Stimulated activated CD8-positive, alpha-beta memory T cell treated with anti-CD3 and anti-CD28 coated beads, Interleukin-4, amount 100 ng/mL, for 48 hours (primary cell): ENCODE data around the gene SELENOI.
A peak's percentile ranks its signal among the peaks of the same experiment; 100 is the strongest.
"Not testable (repeated sequence)": the region's sequence is repeated elsewhere in the genome, so short reads cannot be mapped to it uniquely, and the experiment has no call there.

ENCODE experiments used
- DNase-seq: peaks from one replicate; pipeline ENCODE4 v3.0.0-alpha.2; 2020

Gene SELENOI

DNA sequence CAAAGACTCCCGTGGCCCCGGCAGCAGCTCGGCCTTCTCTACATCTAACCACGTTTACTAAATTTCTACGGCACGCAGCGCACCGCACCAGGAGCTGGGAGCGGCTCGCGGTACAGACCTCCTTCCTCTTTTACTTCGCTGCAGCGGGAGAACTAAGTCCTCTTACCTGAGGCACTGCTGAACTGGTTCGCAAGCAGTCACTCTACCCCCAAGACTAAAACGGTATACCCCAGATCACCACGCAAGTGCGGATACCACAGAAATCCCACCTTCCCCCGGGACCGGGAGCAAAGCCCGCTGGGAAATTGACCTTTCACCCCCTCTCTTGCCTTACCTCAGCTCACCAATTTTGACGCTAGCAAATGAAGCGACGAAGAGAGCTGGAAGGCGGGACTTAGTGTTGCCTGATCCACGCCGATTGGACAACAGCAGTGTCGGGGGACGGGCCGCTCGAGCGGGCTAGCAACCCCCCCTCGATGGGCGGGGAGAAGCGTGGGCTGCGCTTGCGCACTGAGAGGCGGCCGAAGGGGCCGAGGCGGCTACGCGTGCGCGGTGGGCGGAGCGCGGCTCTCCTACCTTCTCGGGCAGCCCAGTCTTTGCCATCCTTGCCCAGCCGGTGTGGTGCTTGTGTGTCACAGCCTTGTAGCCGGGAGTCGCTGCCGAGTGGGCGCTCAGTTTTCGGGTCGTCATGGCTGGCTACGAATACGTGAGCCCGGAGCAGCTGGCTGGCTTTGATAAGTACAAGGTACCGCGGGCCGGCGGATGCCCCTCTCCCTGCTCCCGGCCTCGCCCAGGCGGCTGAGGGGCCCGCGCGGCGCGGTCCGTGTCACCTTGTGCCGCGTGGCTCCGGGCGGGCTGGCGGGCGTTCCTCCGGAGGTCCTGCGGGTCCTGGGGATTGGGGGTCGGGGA lies at the start of gene SELENOI:
Gene SELENOI, plus strand, starts transcription at position 599 of the 909 bp plus-strand sequence. Its CDS starts 90 bp downstream, at position 689.
- peak; percentile 99 for DNase-seq

DNA sequence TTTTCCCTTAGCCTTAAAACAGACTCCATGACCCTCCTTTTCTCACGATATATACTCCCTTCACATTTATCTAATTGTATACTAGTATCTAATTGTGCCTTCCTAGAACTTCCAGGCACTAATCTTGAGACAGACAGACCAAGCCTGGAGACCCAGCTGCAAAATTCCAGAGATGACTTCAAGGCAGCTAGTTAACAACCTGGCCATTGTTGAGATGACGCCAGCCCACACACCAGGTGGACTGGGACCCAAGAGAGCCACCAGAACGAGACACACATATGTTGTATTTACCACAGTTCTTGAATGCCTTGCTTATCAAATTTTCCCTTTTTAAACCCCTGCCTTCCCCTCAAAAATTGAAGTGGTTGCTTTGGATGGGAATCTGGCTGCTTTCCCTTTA lies 48.9 kb upstream of the SELENOI start:
- no peak for DNase-seq

DNA sequence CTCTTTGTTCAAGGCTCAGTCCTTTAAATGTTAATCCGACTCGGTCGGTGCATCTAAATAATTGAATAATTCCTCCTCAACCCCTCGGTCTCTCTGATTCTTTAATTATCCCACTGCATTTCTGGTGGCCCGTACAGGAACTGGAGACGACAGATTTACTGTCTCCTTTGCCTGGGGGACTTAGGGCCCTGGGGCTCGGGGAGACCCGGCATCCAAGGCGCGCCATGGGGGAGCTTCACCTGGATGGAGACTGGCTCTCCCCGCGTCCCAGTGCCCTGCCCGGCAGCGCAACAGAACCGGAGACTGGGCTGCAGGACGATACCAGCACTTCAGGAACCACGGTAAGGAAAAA lies 47.7 kb upstream of the SELENOI start:
- DNase-seq: no peak

DNA sequence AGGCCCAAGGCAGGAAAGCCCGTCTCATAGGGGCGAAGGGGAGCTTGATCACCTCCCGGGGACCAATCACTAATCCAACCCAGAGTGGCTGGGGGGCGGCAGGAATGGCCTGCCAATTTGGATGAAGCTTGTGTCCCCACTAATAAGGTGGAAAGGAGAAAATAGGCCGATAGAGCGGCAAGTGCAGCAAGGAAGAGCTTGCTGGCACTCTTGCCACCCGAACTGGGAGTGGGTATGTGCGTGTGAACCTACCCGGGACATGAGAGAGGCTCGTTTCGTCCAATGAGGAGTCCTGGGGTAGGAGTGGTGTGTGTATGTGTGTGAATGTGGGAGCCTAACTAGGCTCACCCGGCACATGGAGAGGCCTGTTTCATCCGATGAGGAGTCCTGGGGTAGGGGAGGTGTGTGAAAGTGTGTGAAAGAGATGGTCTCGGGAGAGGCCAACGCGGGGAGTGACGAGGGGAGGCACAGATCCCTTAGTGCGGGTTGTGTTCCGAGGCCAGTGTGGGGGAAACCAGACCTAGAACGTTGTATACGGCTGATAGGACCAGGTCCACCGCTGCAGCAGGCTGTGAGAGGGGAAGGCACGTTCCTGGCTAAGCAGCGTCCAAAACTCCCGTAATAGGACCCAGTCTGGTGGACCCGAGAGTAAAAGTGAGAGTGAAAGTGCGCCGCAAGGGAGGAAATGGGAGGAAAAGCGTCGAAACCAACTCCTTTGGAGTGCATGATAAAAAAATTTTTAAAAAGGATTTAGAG lies 47.1 kb upstream of the SELENOI start:
- peak; percentile 55 for DNase-seq

- DNase-seq: peak; percentile 31
These were observed 46.4 kb upstream of the SELENOI start for GRCh38 chr2:26299471-26300101.

- no peak for DNase-seq
These were observed 45.6 kb upstream of the SELENOI start for GRCh38 chr2:26300234-26300925.

DNA sequence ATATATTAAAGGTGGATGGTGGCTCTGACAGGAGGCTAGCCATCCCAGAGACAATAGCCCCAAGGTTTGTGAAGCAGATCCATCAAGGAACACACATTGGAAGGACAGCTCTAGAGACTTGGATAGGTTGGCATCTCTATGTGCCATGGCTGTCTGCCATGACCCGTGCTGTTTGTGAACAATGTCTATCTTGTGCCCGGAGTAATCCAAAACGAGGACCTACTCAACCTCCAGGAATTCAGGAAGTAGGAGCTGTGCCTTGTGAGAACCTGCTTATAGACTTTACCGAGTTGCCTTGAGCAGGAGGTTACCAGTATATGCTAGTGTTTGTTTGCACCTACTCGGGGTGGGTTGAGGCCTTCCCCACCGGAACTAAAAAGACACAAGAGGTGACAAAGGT lies 43.1 kb upstream of the SELENOI start:
- no peak for DNase-seq

DNA sequence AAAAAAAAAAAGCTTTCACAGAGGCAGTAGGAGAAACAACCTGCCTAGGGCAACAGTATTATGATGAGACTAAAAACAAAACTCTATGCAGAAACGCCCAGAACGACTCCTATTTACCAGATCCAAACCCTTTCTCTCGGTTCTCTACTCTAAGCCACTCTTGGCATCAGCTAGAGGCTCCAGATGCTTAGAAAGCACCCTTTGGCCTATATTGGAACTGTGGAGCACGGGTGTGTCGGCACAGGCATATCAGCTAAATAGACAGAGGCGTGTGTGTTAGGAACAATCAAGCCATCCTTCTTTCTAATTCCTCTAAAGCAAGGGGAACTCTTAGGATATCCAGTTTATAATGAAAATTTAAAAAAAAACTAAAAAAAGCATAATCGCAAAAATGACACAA lies 40.8 kb upstream of the SELENOI start:
- not testable (repeated sequence) for DNase-seq

- no peak for DNase-seq
These were observed 40.4 kb upstream of the SELENOI start for GRCh38 chr2:26305540-26305939.

DNA sequence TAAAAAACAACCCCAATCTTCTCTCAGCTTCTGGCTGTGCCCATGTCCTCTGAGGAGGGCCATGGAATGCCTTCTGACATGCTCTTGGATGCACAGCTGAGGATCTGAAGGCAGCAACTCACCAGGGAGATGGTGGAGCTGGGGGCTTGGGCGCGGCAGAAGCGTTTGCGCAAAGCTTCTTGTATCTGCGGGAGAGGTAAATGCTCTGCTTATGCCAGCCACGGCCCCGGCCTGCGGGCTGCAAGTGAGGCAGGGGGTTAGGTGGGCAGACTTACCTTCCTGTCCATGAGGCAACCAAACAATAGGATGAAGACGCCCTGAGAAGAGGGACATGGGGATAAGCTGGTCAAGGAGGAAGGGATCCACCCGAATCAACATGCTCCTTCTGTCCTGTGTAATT lies 36.0 kb upstream of the SELENOI start:
- no peak for DNase-seq

GRCh38 chr2:26312471-26312870 lies 33.5 kb upstream of the SELENOI start:
- no peak for DNase-seq

- DNase-seq: no peak
These were observed 32.5 kb upstream of the SELENOI start for GRCh38 chr2:26313446-26313845.

DNA sequence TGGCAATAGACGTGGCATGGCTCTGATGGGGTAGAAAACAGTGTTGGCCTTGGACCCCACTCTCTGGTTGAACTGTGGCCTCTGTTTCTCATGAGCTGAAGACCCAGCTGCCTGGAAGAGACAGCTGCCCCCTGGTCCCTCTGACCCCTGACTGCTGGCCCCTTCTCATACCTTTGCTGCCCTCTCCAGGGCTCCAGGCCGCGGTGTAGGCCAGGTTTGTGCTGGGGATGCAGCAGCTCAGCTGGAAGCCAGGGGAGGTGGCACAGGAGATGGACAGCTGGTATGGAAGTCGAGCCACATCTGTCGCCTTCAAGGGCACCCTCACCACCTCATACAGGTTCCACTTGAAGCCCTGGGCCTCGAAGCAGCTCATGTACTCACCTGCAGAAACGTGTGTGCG lies 31.7 kb upstream of the SELENOI start:
- DNase-seq: no peak

DNA sequence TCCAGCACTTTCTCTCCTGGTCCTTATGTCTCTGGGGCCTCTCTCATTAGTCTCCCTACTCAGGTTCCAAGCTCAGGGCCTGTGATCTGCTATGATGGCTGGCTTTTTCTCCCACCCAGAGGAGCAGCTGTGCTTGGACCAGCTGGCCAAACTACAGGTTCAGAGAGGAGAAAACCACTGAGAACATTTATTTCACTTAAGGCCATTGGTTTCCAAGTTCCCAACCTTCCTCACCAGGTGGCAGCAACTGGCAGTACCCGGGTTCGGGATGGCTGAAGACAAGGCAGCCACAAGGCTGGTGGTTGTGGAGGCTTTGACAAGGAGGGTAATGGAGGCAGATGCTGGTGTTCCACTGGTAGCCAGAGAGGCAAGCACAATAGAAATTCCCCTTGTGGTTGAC lies 29.9 kb upstream of the SELENOI start:
- no peak for DNase-seq

GRCh38 chr2:26316845-26317244 lies 29.1 kb upstream of the SELENOI start:
- no peak for DNase-seq

- no peak for DNase-seq
These were observed 28.4 kb upstream of the SELENOI start for GRCh38 chr2:26317377-26318105.

DNA sequence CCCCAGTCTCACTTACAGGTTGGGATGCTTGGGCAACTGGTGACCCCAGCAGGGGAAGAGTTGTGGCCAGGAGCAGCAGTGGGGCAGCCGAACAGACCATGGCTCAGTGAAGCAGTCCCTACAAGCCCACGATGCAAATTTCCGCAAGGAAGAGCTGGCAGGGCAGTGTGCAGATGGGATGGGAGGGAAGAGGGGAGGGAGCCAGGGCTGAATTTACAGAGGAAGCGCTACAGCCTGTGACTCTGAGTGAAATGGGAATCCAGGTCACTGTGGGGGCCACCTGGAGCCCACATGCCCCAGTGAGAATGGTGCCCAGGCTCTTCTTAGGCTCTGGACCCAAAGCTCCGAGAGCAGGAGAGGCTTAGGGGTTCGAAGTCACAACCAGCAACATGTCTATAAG lies 27.0 kb upstream of the SELENOI start:
- DNase-seq: no peak

- not testable (repeated sequence) for DNase-seq
These were observed 21.5 kb upstream of the SELENOI start for GRCh38 chr2:26324479-26324878.

DNA sequence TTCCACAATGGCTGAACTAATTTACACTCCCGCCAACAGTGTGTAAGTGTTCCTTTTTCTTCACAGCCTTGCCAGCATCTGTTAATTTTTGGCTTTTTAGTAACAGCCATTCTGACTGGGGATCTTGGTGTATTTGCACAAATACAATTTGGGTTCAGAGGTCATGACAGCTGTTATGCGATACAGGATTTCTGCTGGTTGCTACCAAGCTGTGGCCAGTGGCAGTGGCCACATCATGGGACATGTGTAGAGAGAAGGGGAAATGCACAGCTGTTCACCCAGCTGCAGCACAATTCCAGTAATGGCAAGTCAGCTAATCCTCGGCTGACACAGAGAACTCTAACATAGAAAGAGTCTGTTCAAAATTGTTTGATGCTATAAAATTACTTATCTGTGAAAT lies 21.0 kb upstream of the SELENOI start:
- no peak for DNase-seq

- no peak for DNase-seq
These were observed 20.1 kb upstream of the SELENOI start for GRCh38 chr2:26325851-26326250.

- no peak for DNase-seq
These were observed 19.4 kb upstream of the SELENOI start for GRCh38 chr2:26326514-26326913.
